Gastroesophageal sphincter (tissue), 3 donors: ENCODE results near the gene CSPG4.

Experiments
- CTCF ChIP-seq, 4 experiments: fragments of 200-600 bp in 2 of 4; fragments of 450-650 bp in 2 of 4; sonication (generic) in 1 of 4; IDR thresholded peaks; one replicate each; pipeline ENCODE4 v1.5.1; 2017 to 2019; ENCODE audit warnings: antibody characterized with exemption in 4 of 4, mild to moderate bottlenecking in 2 of 4, moderate library complexity in 2 of 4
- POLR2A ChIP-seq, 2 donors: fragments of 450-650 bp; IDR thresholded peaks; one replicate each; pipeline ENCODE4 v1.6.1; 2017; ENCODE audit warnings: antibody characterized with exemption in 2 of 2, mild to moderate bottlenecking in 2 of 2, moderate library complexity in 1 of 2
- POLR2AphosphoS5 ChIP-seq: sonication (generic); formaldehyde crosslinking; IDR thresholded peaks from one replicate; pipeline ENCODE4 v1.6.1; 2017; ENCODE audit warnings: antibody characterized with exemption

DNA sequence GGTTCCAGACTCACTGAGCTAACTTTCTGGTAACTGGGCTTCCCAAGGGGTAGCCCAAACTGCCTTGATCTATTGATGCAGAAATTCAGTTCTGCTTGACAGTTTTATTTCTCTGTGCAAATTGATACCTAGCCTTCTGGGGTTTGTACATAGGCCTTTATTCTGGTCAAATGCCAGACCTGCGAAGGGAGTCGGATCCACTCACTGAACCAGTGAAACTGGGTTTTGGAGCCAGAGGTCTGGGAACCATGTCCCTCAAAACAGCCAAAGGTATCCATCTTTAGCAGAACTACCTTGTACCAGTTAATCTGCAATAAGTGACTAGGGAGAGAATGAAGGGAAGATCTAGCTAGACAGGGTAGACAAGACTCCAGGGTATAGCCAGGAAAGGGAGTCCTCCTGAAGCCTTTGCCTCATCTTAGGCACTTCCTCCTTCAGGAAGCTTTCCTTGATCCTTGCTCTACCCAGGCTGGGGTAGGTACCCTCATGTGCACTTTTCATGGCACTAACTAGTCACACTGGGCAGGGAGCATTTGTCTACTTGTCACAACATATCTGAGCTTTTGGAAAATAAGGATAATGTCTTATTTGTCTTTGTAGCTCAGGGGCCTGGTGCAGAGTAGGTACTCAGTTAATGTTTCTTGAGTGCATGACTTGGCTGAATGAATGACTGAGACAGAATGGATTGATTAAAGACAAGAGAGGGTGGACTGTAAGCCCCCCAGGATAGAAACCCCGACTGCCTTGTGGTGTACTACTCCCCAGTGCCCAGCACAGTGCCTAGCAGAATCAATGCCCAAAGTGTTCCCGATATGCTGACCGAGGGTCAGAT lies 66.3 kb downstream of the CSPG4 start:
- no peak for TF ChIP-seq POLR2AphosphoS5
- no peak for TF ChIP-seq CTCF (IDR thresholded peaks at IDR 0.05)
- TF ChIP-seq POLR2A (IDR thresholded peaks at IDR 0.05) = no peak
